ENCODE results near the gene HOXD10. TPM values are rescaled to one million over a fixed set of nuclear protein-coding genes. Genes with fewer than 3 reads are reported as not detected.

The HOXD10 gene
- total RNA-seq, 1 donor from 2014 or later = not detected

DNA sequence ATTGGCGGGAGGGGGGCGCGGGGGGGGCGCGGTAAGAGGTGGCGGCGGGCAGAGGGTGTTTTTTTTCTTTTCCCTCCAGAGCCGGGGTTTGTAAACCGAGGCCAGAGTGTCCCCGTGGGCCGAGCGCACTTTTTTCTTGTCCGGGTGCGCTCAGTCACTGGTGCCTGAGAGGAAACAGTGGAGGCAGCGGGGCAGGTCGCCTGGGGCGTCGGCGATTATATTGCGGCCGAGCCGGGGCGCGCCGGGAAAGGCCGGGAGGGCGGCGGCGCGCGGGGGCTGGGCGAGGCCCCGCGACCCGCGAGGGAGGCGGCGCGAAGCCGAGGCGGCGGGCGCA, 13.2 kb downstream of the HOXD10 start:
- TF ChIP-seq, protein P1, sequence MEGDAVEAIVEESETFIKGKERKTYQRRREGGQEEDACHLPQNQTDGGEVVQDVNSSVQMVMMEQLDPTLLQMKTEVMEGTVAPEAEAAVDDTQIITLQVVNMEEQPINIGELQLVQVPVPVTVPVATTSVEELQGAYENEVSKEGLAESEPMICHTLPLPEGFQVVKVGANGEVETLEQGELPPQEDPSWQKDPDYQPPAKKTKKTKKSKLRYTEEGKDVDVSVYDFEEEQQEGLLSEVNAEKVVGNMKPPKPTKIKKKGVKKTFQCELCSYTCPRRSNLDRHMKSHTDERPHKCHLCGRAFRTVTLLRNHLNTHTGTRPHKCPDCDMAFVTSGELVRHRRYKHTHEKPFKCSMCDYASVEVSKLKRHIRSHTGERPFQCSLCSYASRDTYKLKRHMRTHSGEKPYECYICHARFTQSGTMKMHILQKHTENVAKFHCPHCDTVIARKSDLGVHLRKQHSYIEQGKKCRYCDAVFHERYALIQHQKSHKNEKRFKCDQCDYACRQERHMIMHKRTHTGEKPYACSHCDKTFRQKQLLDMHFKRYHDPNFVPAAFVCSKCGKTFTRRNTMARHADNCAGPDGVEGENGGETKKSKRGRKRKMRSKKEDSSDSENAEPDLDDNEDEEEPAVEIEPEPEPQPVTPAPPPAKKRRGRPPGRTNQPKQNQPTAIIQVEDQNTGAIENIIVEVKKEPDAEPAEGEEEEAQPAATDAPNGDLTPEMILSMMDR (IDR thresholded peaks at IDR 0.05) = no peak
- H3K4me3 Mint-ChIP-seq (ENCODE audit: unreplicated experiment) = peak overlapping the region; percentile 51
- peaks cover 22% of the 10 kb centered on the region for H3K4me1 Mint-ChIP-seq (ENCODE audit: low read depth)
- H3K36me3 Mint-ChIP-seq (ENCODE audit: low read depth) = peaks cover 3% of the 10 kb centered on the region
- DNase-seq (ENCODE audit: low spot score) = no peak
- H3K9me3 Mint-ChIP-seq (ENCODE audit: low read depth) = peaks cover 4% of the 10 kb centered on the region
- peaks cover 80% of the 10 kb centered on the region for H3K27me3 Mint-ChIP-seq (ENCODE audit: low read depth)
- no peak overlapping the region for H3K27ac Mint-ChIP-seq (ENCODE audit: unreplicated experiment)

DNA sequence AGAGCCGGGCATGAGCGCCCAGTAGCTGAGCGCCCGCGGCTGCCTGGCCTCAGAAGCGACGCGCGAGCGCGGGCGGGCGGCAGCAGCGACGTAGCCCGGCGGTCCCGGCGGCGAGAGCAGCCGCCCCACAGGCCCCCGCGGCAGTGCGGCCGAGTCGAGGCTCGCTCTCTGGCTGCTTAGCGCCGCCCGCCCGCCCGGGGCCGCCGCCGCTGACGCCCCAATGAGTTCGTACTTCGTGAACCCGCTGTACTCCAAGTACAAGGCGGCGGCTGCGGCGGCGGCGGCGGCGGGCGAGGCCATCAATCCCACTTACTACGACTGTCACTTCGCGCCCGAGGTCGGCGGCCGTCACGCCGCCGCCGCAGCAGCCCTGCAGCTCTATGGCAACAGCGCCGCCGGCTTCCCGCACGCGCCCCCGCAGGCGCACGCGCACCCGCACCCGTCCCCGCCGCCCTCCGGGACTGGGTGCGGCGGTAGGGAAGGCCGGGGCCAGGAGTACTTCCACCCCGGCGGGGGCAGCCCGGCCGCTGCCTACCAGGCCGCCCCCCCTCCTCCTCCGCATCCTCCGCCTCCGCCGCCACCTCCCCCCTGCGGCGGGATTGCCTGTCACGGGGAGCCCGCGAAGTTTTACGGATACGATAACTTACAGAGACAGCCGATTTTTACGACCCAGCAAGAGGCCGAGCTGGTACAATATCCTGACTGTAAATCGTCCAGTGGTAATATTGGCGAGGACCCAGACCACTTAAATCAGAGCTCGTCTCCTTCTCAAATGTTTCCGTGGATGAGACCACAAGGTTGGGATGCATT, 13.8 kb downstream of the HOXD10 start:
- TF ChIP-seq, protein P1 (IDR thresholded peaks at IDR 0.05) = no peak
- Mint-ChIP-seq H3K27me3 (ENCODE audit: low read depth) (peaks cover 80% of the 10 kb centered on the region), H3K4me1 (ENCODE audit: low read depth) (peaks cover 23% of the 10 kb centered on the region), H3K36me3 (ENCODE audit: low read depth) (peaks cover 4% of the 10 kb centered on the region), H3K27ac (ENCODE audit: unreplicated experiment) (no peak overlapping the region), H3K4me3 (ENCODE audit: unreplicated experiment) (peak overlapping the region; percentile 20), H3K9me3 (ENCODE audit: low read depth) (peaks cover 4% of the 10 kb centered on the region)
- no peak for DNase-seq (ENCODE audit: low spot score)

DNA sequence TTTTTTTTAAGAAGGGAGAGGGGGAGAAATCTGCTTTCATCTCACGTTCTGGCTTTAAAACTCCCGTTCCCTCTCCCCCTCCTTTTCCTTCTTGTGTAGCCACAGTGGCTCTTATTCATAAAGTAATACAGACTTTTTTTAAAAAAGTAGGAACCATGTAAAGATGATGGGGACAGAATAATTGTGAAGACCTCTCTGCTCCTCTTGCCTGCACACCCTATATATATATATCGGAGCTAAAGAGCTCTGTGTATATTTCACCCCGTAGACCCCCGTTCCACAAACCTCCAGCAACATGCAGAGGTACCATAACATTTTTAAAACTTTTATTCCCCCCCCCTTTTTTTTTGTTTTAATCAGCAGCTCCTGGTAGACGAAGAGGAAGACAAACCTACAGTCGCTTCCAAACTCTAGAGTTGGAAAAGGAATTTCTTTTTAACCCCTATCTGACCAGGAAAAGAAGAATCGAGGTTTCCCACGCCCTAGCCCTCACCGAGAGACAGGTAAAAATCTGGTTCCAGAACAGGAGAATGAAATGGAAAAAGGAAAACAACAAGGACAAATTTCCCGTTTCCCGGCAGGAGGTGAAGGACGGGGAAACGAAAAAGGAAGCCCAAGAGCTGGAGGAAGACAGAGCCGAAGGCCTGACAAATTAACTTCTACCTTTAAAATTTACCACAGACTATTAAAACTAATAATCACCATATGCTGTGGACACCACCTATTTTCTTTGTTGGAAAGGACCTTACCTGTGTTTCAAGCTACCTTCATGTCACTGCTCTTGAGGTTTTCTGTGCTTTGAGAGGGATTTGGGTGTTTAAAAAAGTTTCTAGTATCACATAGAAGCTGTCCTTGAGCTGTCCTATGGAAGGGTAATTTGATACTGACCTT, 14.6 kb downstream of the HOXD10 start:
- no peak overlapping the region for H3K27ac Mint-ChIP-seq (ENCODE audit: unreplicated experiment)
- peaks cover 7% of the 10 kb centered on the region for H3K36me3 Mint-ChIP-seq (ENCODE audit: low read depth)
- H3K27me3 Mint-ChIP-seq (ENCODE audit: low read depth) = peaks cover 80% of the 10 kb centered on the region
- peaks cover 4% of the 10 kb centered on the region for H3K9me3 Mint-ChIP-seq (ENCODE audit: low read depth)
- DNase-seq (ENCODE audit: low spot score) = no peak
- TF ChIP-seq, protein P1 (IDR thresholded peaks at IDR 0.05) = no peak
- H3K4me3 Mint-ChIP-seq (ENCODE audit: unreplicated experiment) = peak overlapping the region; percentile 20
- peaks cover 31% of the 10 kb centered on the region for H3K4me1 Mint-ChIP-seq (ENCODE audit: low read depth)

DNA sequence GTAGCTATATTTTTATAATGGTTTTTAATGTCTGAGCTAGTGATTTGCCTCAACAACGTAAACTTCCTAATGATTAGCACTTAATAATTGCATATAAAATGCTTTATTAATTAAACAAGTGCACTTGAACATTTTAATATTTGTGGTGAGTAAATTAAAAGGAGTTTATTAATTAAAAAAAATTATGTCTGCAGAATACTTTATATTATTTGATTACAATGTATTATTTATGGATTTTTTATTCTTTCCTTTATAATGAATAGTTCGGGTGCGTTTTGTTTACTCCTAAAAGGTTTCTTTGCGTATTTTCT, 15.2 kb downstream of the HOXD10 start:
- no peak overlapping the region for H3K27ac Mint-ChIP-seq (ENCODE audit: unreplicated experiment)
- H3K9me3 Mint-ChIP-seq (ENCODE audit: low read depth) = peaks cover 4% of the 10 kb centered on the region
- peaks cover 7% of the 10 kb centered on the region for H3K36me3 Mint-ChIP-seq (ENCODE audit: low read depth)
- TF ChIP-seq, protein P1 (IDR thresholded peaks at IDR 0.05) = no peak
- no peak overlapping the region for H3K4me3 Mint-ChIP-seq (ENCODE audit: unreplicated experiment)
- H3K4me1 Mint-ChIP-seq (ENCODE audit: low read depth) = peaks cover 33% of the 10 kb centered on the region
- peaks cover 78% of the 10 kb centered on the region for H3K27me3 Mint-ChIP-seq (ENCODE audit: low read depth)
- DNase-seq (ENCODE audit: low spot score) = no peak

Measured in chondrocyte (in vitro differentiated cells).